ENCODE results near the gene EEF2K.

Gene EEF2K

DNA sequence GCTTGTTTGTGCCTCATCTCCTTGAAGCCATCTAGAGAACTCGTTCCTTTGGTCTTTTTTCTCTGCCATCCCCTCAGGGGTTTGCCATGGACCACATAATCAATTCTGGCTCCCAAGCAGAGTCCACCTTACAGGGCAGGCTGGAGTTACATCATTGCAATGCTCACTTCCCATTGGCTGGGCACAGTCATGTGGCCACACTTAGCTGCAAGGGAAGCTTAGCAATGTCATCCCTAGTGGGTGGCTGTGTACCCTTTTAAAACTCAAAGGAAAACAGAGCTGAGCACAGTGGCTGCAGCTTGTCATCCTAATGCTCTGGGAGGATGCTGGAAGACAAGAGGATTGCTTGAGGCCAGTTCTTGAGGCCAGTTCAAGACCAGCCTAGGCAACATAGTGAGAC, 49.3 kb downstream of the EEF2K start:
- no peak for DNase-seq (ENCODE audit: extremely low read depth, low read depth)
- TF ChIP-seq CTCF (IDR thresholded peaks at IDR 0.05; ENCODE audit: low read depth, low read length), result no peak

DNA sequence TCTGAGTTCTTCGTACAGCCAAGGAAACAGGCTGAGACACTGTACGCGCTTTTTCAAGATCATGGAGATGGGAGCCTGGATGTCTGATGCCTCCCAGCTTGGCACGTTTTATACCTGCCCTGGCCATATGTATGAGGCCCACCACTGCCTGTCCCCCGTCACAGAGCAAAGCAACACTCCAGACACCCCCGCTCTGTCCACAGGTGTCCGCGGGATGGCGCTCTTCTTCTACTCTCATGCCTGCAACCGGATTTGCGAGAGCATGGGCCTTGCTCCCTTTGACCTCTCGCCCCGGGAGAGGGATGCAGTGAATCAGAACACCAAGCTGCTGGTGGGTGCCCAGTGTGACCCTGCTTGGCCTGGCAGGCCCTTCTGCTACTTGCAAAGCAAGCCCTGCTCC, 51.4 kb downstream of the EEF2K start:
- no peak for TF ChIP-seq CTCF (IDR thresholded peaks at IDR 0.05; ENCODE audit: low read depth, low read length)
- DNase-seq (ENCODE audit: extremely low read depth, low read depth), result no peak

GRCh38 chr16:22260490-22260889, 54.4 kb downstream of the EEF2K start:
- TF ChIP-seq CTCF (IDR thresholded peaks at IDR 0.05; ENCODE audit: low read depth, low read length), result no peak
- DNase-seq (ENCODE audit: extremely low read depth, low read depth), result no peak

GRCh38 chr16:22262460-22262859, 56.4 kb downstream of the EEF2K start:
- DNase-seq (ENCODE audit: extremely low read depth, low read depth), result no peak
- no peak for TF ChIP-seq CTCF (IDR thresholded peaks at IDR 0.05; ENCODE audit: low read depth, low read length)

DNA sequence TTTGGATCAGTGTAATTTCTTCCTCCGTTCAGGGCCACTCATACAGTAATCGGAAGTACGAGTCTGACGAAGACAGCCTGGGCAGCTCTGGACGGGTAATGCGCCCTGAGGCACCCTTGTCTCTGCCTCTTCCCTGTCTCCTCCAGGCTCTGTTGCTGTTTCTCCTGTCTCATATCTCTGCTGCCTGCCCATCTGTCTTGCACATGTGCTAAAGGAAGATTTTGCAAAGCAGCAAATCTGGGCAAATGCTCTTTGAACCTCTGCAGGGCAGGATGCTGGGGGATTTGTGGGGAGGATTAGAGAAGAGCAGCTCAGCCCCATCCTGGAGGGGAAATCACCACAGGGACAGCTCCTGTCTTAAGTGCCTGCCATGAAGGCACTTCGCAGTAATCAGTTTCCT, 58.7 kb downstream of the EEF2K start:
- DNase-seq (ENCODE audit: extremely low read depth, low read depth), result no peak
- no peak for TF ChIP-seq CTCF (IDR thresholded peaks at IDR 0.05; ENCODE audit: low read depth, low read length)

- TF ChIP-seq CTCF (IDR thresholded peaks at IDR 0.05; ENCODE audit: low read depth, low read length), result no peak
Observed at GRCh38 chr16:22265351-22265750, 59.3 kb downstream of the EEF2K start.

GRCh38 chr16:22266546-22266945, 60.5 kb downstream of the EEF2K start:
- TF ChIP-seq CTCF (IDR thresholded peaks at IDR 0.05; ENCODE audit: low read depth, low read length), result no peak
- DNase-seq (ENCODE audit: extremely low read depth, low read depth), result no peak

More at GRCh38 chr16:22265351-22265750, 59.3 kb downstream of the EEF2K start:
- no peak for DNase-seq (ENCODE audit: extremely low read depth, low read depth)
